GM23338 (cell line): ENCODE measurements around the gene ZNF543. TPM values are rescaled to one million over a fixed set of nuclear protein-coding genes. Genes with fewer than 3 reads are reported as not detected.

ENCODE experiments used
- ATAC-seq: fragments of 200-7000 bp; cut with Tn5 transposase; 3 replicates; pipeline ENCODE4 v1.9.1; 2020
- DNase-seq: peaks from one replicate; pipeline ENCODE4 v3.0.0-alpha.2; 2015; ENCODE audit warnings: low spot score
- H2AFZ ChIP-seq: fragments of 200-600 bp; sonication (generic); 2 replicates; pipeline ENCODE4 v1.8.0; 2016; ENCODE audit warnings: antibody characterized with exemption, mild to moderate bottlenecking, moderate library complexity
- H3F3A ChIP-seq: fragments of 200-600 bp; sonication (generic); replicated peaks from 2 replicates; pipeline ENCODE4 v1.8.0; 2017; ENCODE audit warnings: antibody characterized with exemption, mixed run types, low read depth
- H3K27ac ChIP-seq: fragments of 200-600 bp; sonication (generic); 2 replicates; pipeline ENCODE4 v1.6.1; 2016; ENCODE audit warnings: low read depth
- H3K27me3 ChIP-seq: fragments of 200-600 bp; sonication (generic); 2 replicates; pipeline ENCODE4 v1.8.0; 2016; ENCODE audit warnings: mild to moderate bottlenecking, mixed run types, moderate library complexity; ENCODE audit not compliant: insufficient read depth
- H3K36me3 ChIP-seq: fragments of 200-600 bp; sonication (generic); 2 replicates; pipeline ENCODE4 v1.8.0; 2016; ENCODE audit warnings: mild to moderate bottlenecking; ENCODE audit not compliant: insufficient read depth
- H3K4me1 ChIP-seq: fragments of 200-600 bp; sonication (generic); 2 replicates; pipeline ENCODE4 v1.8.0; 2016; ENCODE audit warnings: mild to moderate bottlenecking, moderate library complexity; ENCODE audit not compliant: insufficient read depth
- H3K4me2 ChIP-seq: fragments of 200-600 bp; sonication (generic); 2 replicates; pipeline ENCODE4 v1.7.1; 2017; ENCODE audit warnings: mixed run types
- H3K4me3 ChIP-seq: fragments of 200-600 bp; sonication (generic); 2 replicates; pipeline ENCODE4 v1.6.1; 2016; ENCODE audit warnings: mixed run types
- H3K79me2 ChIP-seq: fragments of 200-600 bp; sonication (generic); replicated peaks from 2 replicates; pipeline ENCODE4 v1.8.0; 2017; ENCODE audit warnings: mild to moderate bottlenecking; ENCODE audit not compliant: insufficient read depth
- H3K9me2 ChIP-seq: fragments of 200-600 bp; sonication (generic); 2 replicates; pipeline ENCODE4 v1.8.0; 2017; ENCODE audit not compliant: insufficient read depth
- H4K20me1 ChIP-seq: fragments of 200-600 bp; sonication (generic); replicated peaks from 2 replicates; pipeline ENCODE4 v1.8.0; 2017; ENCODE audit warnings: mild to moderate bottlenecking; ENCODE audit not compliant: insufficient read depth
- H3K27ac Mint-ChIP-seq: 2 replicates; pipeline ENCODE4 v1.8.0; 2020; ENCODE audit warnings: inconsistent platforms, mild to moderate bottlenecking, moderate library complexity, mixed read lengths
- H3K27me3 Mint-ChIP-seq: 3 replicates; pipeline ENCODE4 v1.8.0; 2022; ENCODE audit warnings: low read depth, mild to moderate bottlenecking, moderate library complexity, mixed read lengths, inconsistent platforms; ENCODE audit not compliant: insufficient read depth, poor library complexity
- H3K36me3 Mint-ChIP-seq: 3 replicates; pipeline ENCODE4 v1.8.0; 2021; ENCODE audit warnings: low read depth, mild to moderate bottlenecking, inconsistent platforms, moderate library complexity, mixed read lengths
- H3K4me1 Mint-ChIP-seq: 3 replicates; pipeline ENCODE4 v1.8.0; 2020; ENCODE audit warnings: mild to moderate bottlenecking, inconsistent platforms, mixed read lengths
- H3K4me3 Mint-ChIP-seq: 3 replicates; pipeline ENCODE4 v1.8.0; 2021; ENCODE audit warnings: moderate library complexity, mild to moderate bottlenecking, inconsistent platforms, mixed read lengths
- H3K9me3 Mint-ChIP-seq: 3 replicates; pipeline ENCODE4 v1.8.0; 2020; ENCODE audit warnings: moderate library complexity, mild to moderate bottlenecking, inconsistent platforms, mixed read lengths
- CREB1 ChIP-seq: fragments of 250-450 bp; sonication (Bioruptor Pico); IDR thresholded peaks from 2 replicates; pipeline ENCODE4 v1.5.0; 2020; ENCODE audit warnings: low read depth, mild to moderate bottlenecking, moderate library complexity
- EZH2phosphoT487 ChIP-seq: fragments of 200-600 bp; sonication (generic); IDR thresholded peaks from one replicate; pipeline ENCODE4 v1.8.1; 2018; ENCODE audit warnings: antibody characterized with exemption; ENCODE audit not compliant: unreplicated experiment
- NANOG ChIP-seq: IDR thresholded peaks from 2 replicates; pipeline ENCODE4 v1.6.1; 2016; ENCODE audit warnings: antibody characterized with exemption, borderline replicate concordance
- STAT1 ChIP-seq: IDR thresholded peaks from one replicate; pipeline ENCODE4 v1.6.1; 2016; ENCODE audit warnings: antibody characterized with exemption; ENCODE audit not compliant: unreplicated experiment
- ZNF114 ChIP-seq: fragments of 250-450 bp; sonication (Bioruptor Pico); IDR thresholded peaks from 2 replicates; pipeline ENCODE4 v1.5.0; 2020; ENCODE audit warnings: mild to moderate bottlenecking, moderate library complexity
- ZNF462 ChIP-seq: fragments of 250-450 bp; sonication (Bioruptor Pico); IDR thresholded peaks from 2 replicates; pipeline ENCODE4 v1.5.0; 2020; ENCODE audit warnings: mild to moderate bottlenecking, moderate library complexity
- polyA plus RNA-seq: library from polyadenylated mRNA; unstranded; fragments of >200 nt; fragmentation: Nextera tagmentation; extraction: Ambion mirVana; gene quantifications from 2 replicates; pipeline ENCODE4 v1.2.1, GENCODE V29; 2016
- total RNA-seq: library from RNA; depleted of rRNA; stranded (reverse); fragments of >200 nt; shearing (Covaris generic); gene quantifications from 2 replicates; pipeline ENCODE4 v1.2.3, GENCODE V29; 2014
- TF ChIP-seq, protein P1 (sequence below): IDR thresholded peaks from 2 replicates; pipeline ENCODE4 v1.6.1; 2016; ENCODE audit warnings: antibody characterized with exemption
- TF ChIP-seq, protein P2 (sequence below): IDR thresholded peaks from one replicate; pipeline ENCODE4 v1.6.1; 2018; ENCODE audit warnings: antibody characterized with exemption; ENCODE audit not compliant: unreplicated experiment
- TF ChIP-seq, protein P3 (sequence below), 2 experiments: fragments of 200-600 bp in 1 of 2; sonication (generic) in 1 of 2; conservative IDR thresholded peaks; 2 replicates each; pipeline versions ENCODE4 v1.5.1 to v1.6.1; 2016 to 2017; ENCODE audit warnings: antibody characterized with exemption in 2 of 2, low read depth in 2 of 2, mild to moderate bottlenecking in 2 of 2, moderate library complexity in 1 of 2

ZNF543 gene
- total and polyA plus RNA-seq, 2 experiments from 2014 or later: 2.4 to 10.3 TPM

DNA sequence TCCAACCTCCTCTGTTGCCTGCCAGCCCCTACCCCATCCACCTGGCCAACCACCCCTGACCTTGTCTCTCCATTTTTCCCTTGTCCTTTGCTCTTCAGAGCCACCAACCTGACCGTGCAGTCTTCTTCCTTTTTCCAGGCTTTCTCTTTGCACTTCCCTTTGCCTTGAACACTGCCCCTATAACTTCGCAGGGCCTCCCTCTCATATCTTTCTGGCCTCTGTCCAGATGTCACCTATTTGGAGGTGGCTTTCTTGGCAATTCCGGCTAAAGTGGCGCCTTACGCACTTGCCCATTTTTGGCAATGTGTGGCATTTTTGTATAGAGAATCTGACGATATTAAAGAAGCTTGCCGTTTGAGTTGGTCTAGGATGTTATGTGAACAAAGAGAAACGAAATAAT is 844 bp downstream of the ZNF543 start:
- H3K79me2 ChIP-seq: peaks cover 28% of the 10 kb centered on the region
- peaks cover 24% of the 10 kb centered on the region for H3K27me3 ChIP-seq
- TF ChIP-seq ZNF114 (CRISPR knock-in tag) (no peak), EZH2phosphoT487 (no peak)
- Mint-ChIP-seq H3K9me3 (no peaks in the 10 kb centered on the region), H3K4me1 (peaks cover 16% of the 10 kb centered on the region; the same call in 2 of the 3 replicates), H3K36me3 (peaks cover 26% of the 10 kb centered on the region), H3K27ac (peak overlapping the region; percentile 96), H3K27me3 (peaks cover 9% of the 10 kb centered on the region), H3K4me3 (peak overlapping the region; percentile 88)
- H3K4me1 ChIP-seq: peaks cover 13% of the 10 kb centered on the region
- no peaks in the 10 kb centered on the region for H3K9me2 ChIP-seq
- ATAC-seq: no peak
- H2AFZ ChIP-seq: no peak overlapping the region
- H3K4me2 ChIP-seq: peak overlapping the region; percentile 99
- H4K20me1 ChIP-seq: no peaks in the 10 kb centered on the region
- H3K27ac ChIP-seq: no peak overlapping the region
- H3K4me3 ChIP-seq: peak overlapping the region; percentile 91
- H3F3A ChIP-seq: peaks cover 12% of the 10 kb centered on the region; the same call in 1 of the 2 replicates
- H3K36me3 ChIP-seq: 0 out of 2 replicates have a peak, but pooled peaks cover 8% of the 10 kb centered on the region
- DNase-seq: no peak

- no peak overlapping the region for H3K27ac Mint-ChIP-seq
- H3K27me3 ChIP-seq: peaks cover 17% of the 10 kb centered on the region
- peaks cover 33% of the 10 kb centered on the region for H3K36me3 Mint-ChIP-seq
- H3K27ac ChIP-seq: no peak overlapping the region
- peaks cover 12% of the 10 kb centered on the region; the same call in 1 of the 2 replicates for H3F3A ChIP-seq
- H2AFZ ChIP-seq: no peak overlapping the region
- no peak for DNase-seq
- H3K27me3 Mint-ChIP-seq: peaks cover 9% of the 10 kb centered on the region
- ATAC-seq: no peak
- peaks cover 16% of the 10 kb centered on the region; the same call in 2 of the 3 replicates for H3K4me1 Mint-ChIP-seq
- peak overlapping the region; percentile 88 for H3K4me3 Mint-ChIP-seq
- no peaks in the 10 kb centered on the region for H4K20me1 ChIP-seq
- peaks cover 8% of the 10 kb centered on the region; the same call in 1 of the 2 replicates for H3K36me3 ChIP-seq
- H3K9me2 ChIP-seq: no peaks in the 10 kb centered on the region
- peak overlapping the region; percentile 91 for H3K4me3 ChIP-seq
- no peaks in the 10 kb centered on the region for H3K9me3 Mint-ChIP-seq
- peaks cover 13% of the 10 kb centered on the region for H3K4me1 ChIP-seq
- H3K79me2 ChIP-seq: peaks cover 28% of the 10 kb centered on the region
- peak overlapping the region; percentile 99 for H3K4me2 ChIP-seq
- TF ChIP-seq STAT1 (no peak), NANOG (no peak), ZNF462 (CRISPR knock-in tag) (no peak), CREB1 (CRISPR knock-in tag) (no peak)
- TF ChIP-seq, protein P1, sequence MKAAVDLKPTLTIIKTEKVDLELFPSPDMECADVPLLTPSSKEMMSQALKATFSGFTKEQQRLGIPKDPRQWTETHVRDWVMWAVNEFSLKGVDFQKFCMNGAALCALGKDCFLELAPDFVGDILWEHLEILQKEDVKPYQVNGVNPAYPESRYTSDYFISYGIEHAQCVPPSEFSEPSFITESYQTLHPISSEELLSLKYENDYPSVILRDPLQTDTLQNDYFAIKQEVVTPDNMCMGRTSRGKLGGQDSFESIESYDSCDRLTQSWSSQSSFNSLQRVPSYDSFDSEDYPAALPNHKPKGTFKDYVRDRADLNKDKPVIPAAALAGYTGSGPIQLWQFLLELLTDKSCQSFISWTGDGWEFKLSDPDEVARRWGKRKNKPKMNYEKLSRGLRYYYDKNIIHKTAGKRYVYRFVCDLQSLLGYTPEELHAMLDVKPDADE: no peak
- TF ChIP-seq, protein P2, sequence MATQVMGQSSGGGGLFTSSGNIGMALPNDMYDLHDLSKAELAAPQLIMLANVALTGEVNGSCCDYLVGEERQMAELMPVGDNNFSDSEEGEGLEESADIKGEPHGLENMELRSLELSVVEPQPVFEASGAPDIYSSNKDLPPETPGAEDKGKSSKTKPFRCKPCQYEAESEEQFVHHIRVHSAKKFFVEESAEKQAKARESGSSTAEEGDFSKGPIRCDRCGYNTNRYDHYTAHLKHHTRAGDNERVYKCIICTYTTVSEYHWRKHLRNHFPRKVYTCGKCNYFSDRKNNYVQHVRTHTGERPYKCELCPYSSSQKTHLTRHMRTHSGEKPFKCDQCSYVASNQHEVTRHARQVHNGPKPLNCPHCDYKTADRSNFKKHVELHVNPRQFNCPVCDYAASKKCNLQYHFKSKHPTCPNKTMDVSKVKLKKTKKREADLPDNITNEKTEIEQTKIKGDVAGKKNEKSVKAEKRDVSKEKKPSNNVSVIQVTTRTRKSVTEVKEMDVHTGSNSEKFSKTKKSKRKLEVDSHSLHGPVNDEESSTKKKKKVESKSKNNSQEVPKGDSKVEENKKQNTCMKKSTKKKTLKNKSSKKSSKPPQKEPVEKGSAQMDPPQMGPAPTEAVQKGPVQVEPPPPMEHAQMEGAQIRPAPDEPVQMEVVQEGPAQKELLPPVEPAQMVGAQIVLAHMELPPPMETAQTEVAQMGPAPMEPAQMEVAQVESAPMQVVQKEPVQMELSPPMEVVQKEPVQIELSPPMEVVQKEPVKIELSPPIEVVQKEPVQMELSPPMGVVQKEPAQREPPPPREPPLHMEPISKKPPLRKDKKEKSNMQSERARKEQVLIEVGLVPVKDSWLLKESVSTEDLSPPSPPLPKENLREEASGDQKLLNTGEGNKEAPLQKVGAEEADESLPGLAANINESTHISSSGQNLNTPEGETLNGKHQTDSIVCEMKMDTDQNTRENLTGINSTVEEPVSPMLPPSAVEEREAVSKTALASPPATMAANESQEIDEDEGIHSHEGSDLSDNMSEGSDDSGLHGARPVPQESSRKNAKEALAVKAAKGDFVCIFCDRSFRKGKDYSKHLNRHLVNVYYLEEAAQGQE: no peak
- TF ChIP-seq, protein P3, sequence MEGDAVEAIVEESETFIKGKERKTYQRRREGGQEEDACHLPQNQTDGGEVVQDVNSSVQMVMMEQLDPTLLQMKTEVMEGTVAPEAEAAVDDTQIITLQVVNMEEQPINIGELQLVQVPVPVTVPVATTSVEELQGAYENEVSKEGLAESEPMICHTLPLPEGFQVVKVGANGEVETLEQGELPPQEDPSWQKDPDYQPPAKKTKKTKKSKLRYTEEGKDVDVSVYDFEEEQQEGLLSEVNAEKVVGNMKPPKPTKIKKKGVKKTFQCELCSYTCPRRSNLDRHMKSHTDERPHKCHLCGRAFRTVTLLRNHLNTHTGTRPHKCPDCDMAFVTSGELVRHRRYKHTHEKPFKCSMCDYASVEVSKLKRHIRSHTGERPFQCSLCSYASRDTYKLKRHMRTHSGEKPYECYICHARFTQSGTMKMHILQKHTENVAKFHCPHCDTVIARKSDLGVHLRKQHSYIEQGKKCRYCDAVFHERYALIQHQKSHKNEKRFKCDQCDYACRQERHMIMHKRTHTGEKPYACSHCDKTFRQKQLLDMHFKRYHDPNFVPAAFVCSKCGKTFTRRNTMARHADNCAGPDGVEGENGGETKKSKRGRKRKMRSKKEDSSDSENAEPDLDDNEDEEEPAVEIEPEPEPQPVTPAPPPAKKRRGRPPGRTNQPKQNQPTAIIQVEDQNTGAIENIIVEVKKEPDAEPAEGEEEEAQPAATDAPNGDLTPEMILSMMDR (conservative IDR thresholded peaks at IDR 0.05; ENCODE audit: low read depth in 2 of 2): no peak
Measured at GRCh38 chr19:57321751-57322150, 1.5 kb downstream of the ZNF543 start.
